HTR-8/SVneo (cell line): ENCODE measurements around the gene SRF.
"Not testable (repeated sequence)": the region's sequence is repeated elsewhere in the genome, so short reads cannot be mapped to it uniquely, and the experiment has no call there.

Experiments
- DNase-seq: peaks from one replicate; pipeline ENCODE4 v3.0.0; 2011; ENCODE audit warnings: low spot score, mixed read lengths; ENCODE audit not compliant: insufficient read length
- FAIRE-seq: peaks from 2 replicates; lab custom pipeline; 2011; peaks lifted over from hg19 to GRCh38; lab: Jason Lieb, UNC

Gene SRF

GRCh38 chr6:43170931-43171706 lies at the start of gene SRF:
SRF (plus strand) TSS chr6:43171269; CDS start chr6:43171657, 388 bp downstream.
- FAIRE-seq (peak; percentile 74), DNase-seq (peak; percentile 97)

GRCh38 chr6:43122146-43122545 lies 48.9 kb upstream of the SRF start:
- no peak for DNase-seq

GRCh38 chr6:43123461-43124314 lies 47.4 kb upstream of the SRF start:
- no peak for FAIRE-seq
- no peak for DNase-seq

More at GRCh38 chr6:43122146-43122545, 48.9 kb upstream of the SRF start:
- no peak for FAIRE-seq

GRCh38 chr6:43124481-43124880 lies 46.6 kb upstream of the SRF start:
- FAIRE-seq (no peak), DNase-seq (no peak)

GRCh38 chr6:43125119-43125518 lies 46.0 kb upstream of the SRF start:
- no peak for FAIRE-seq
- peak; percentile 63 for DNase-seq

GRCh38 chr6:43125555-43125954 lies 45.5 kb upstream of the SRF start:
- FAIRE-seq (no peak), DNase-seq (no peak)

GRCh38 chr6:43127180-43127579 lies 43.9 kb upstream of the SRF start:
- DNase-seq (no peak), FAIRE-seq (no peak)

- FAIRE-seq (no peak), DNase-seq (no peak)
Measured at GRCh38 chr6:43127877-43128276, 43.2 kb upstream of the SRF start.

GRCh38 chr6:43128926-43129325 lies 42.1 kb upstream of the SRF start:
- FAIRE-seq: no peak
- DNase-seq: no peak

GRCh38 chr6:43129434-43130194 lies 41.5 kb upstream of the SRF start:
- FAIRE-seq (no peak), DNase-seq (peak; percentile 58)

- no peak for DNase-seq
- FAIRE-seq: no peak
Measured at GRCh38 chr6:43130429-43130828, 40.6 kb upstream of the SRF start.

GRCh38 chr6:43131379-43131778 lies 39.7 kb upstream of the SRF start:
- not testable (repeated sequence) for DNase-seq, FAIRE-seq

GRCh38 chr6:43138267-43138666 lies 32.8 kb upstream of the SRF start:
- DNase-seq (no peak), FAIRE-seq (no peak)

- FAIRE-seq, DNase-seq: not testable (repeated sequence)
Measured at GRCh38 chr6:43139973-43140372, 31.1 kb upstream of the SRF start.

GRCh38 chr6:43141644-43142043 lies 29.4 kb upstream of the SRF start:
- no peak for FAIRE-seq

GRCh38 chr6:43142101-43142500 lies 29.0 kb upstream of the SRF start:
- FAIRE-seq (no peak), DNase-seq (no peak)

More at GRCh38 chr6:43141644-43142043, 29.4 kb upstream of the SRF start:
- no peak for DNase-seq

GRCh38 chr6:43143235-43144128 lies 27.6 kb upstream of the SRF start:
- DNase-seq (peak; percentile 95), FAIRE-seq (peak; percentile 33)

- no peak for DNase-seq
- no peak for FAIRE-seq
Measured at GRCh38 chr6:43144879-43145278, 26.2 kb upstream of the SRF start.

GRCh38 chr6:43146261-43146660 lies 24.8 kb upstream of the SRF start:
- no peak for FAIRE-seq
- no peak for DNase-seq
